ENCODE measurements around the gene ABCC8.

- TF ChIP-seq, protein P1, sequence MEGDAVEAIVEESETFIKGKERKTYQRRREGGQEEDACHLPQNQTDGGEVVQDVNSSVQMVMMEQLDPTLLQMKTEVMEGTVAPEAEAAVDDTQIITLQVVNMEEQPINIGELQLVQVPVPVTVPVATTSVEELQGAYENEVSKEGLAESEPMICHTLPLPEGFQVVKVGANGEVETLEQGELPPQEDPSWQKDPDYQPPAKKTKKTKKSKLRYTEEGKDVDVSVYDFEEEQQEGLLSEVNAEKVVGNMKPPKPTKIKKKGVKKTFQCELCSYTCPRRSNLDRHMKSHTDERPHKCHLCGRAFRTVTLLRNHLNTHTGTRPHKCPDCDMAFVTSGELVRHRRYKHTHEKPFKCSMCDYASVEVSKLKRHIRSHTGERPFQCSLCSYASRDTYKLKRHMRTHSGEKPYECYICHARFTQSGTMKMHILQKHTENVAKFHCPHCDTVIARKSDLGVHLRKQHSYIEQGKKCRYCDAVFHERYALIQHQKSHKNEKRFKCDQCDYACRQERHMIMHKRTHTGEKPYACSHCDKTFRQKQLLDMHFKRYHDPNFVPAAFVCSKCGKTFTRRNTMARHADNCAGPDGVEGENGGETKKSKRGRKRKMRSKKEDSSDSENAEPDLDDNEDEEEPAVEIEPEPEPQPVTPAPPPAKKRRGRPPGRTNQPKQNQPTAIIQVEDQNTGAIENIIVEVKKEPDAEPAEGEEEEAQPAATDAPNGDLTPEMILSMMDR (IDR thresholded peaks at IDR 0.05), result no peak
- TF ChIP-seq POLR2AphosphoS5 (IDR thresholded peaks at IDR 0.05) (no peak), POLR2A (IDR thresholded peaks at IDR 0.05) (no peak)
These were observed 31.7 kb upstream of the ABCC8 start for GRCh38 chr11:17508306-17508705.
